Fibroblast of pulmonary artery (primary cell): ENCODE measurements around the gene FXYD1.

Experiments
- DNase-seq: peaks from one replicate; pipeline ENCODE4 v3.0.0-alpha.2; 2010; ENCODE audit warnings: low read depth
- H3K4me3 ChIP-seq: replicated peaks from 2 replicates; pipeline ENCODE4 v1.5.1; 2011; ENCODE audit warnings: low read depth, mild to moderate bottlenecking, control low read depth, low read length, moderate library complexity
- CTCF ChIP-seq: IDR thresholded peaks from 2 replicates; pipeline ENCODE4 v1.5.1; 2011; ENCODE audit warnings: mild to moderate bottlenecking, control low read depth, low read length, inconsistent platforms; ENCODE audit errors: missing control alignments

The FXYD1 gene

GRCh38 chr19:35120492-35120891 is 18.1 kb upstream of the FXYD1 start:
- TF ChIP-seq CTCF, result no peak
- H3K4me3 ChIP-seq, result no peak overlapping the region
- peak; percentile 23 for DNase-seq

- no peak overlapping the region for H3K4me3 ChIP-seq
- no peak for DNase-seq
- TF ChIP-seq CTCF, result no peak
Observed at GRCh38 chr19:35120898-35121297, 17.7 kb upstream of the FXYD1 start.

DNA sequence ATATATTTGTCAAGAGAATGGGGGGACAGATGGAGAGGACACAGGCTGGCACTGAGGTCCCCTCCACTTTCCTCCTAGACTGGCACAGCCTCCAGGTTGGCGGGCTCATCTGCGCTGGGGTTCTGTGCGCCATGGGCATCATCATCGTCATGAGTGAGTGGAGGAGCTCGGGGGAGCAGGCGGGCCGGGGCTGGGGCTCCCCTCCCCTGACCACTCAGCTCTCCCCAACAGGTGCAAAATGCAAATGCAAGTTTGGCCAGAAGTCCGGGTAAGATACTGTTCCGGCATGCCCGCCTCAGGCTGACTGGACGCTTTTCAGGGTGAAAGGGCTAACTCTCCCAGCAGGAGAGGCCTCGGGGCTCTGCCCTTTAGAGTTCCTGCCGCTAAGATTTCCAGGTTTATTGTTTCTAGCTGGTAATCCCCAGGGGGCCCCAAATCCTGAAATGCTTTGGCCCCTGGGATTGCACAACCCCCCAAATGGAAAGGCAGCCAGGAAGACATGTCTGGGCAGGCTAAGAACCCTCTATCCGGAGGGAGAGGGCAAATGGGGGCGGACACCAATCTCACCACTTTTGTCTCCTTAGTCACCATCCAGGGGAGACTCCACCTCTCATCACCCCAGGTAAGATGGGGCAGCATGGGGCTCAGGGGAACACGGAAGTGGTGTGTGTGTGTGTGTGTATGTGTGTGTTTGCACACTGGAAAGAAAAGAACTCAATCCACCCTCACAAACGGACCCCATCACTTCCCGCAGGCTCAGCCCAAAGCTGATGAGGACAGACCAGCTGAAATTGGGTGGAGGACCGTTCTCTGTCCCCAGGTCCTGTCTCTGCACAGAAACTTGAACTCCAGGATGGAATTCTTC is 15.7 kb upstream of the FXYD1 start:
- TF ChIP-seq CTCF, result no peak
- DNase-seq, result no peak
- H3K4me3 ChIP-seq, result no peak overlapping the region

GRCh38 chr19:35123573-35123972 is 15.1 kb upstream of the FXYD1 start:
- no peak for TF ChIP-seq CTCF

DNA sequence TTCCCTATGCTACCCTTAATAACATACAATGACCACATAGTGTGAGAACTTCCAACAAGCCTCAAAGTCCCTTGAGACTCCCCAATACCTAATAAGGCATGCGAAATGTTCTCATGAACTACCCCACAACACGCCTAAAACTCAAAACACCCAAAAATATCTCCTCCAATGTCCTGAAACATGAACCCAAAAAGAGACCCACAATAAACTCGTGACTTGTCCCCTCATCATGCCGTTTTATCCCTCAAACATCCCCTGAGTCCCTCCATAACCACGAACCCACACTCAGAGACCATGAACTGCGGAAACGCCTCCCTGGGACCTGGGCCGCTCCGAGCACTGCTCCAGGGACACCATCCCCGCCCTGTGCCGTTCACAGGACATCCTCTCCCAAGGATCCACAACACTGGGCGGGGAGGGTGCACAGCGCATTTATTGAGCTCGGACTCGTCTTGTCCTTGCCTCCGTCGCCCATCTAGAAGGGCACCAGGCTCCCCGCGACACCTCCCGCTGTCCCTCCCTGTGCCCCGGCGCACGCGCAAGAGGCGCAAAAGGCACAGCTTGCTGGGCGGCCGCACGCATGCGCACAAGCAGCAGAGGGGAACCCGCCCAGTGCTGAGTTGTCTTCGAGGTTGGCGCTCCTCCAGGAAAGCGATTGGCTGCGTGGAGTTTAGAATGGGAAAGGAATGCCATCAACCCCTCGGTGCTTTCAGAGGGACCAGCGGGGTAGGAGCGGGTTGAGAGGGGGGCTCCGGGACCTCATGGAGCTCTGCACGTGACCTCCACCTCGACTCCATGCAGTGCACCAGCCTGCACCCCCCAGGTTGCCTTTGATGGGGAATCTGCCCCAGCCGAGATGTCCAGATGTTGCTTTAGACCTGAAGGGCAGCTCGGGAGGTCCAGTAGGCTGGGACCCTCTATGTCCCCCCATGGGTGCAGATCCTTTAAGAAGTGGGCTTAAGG is 14.2 kb upstream of the FXYD1 start:
- TF ChIP-seq CTCF, result no peak
- peak overlapping the region; percentile 73 for H3K4me3 ChIP-seq

More at GRCh38 chr19:35123573-35123972, 15.1 kb upstream of the FXYD1 start:
- peak overlapping the region; percentile 73 for H3K4me3 ChIP-seq
- no peak for DNase-seq

DNA sequence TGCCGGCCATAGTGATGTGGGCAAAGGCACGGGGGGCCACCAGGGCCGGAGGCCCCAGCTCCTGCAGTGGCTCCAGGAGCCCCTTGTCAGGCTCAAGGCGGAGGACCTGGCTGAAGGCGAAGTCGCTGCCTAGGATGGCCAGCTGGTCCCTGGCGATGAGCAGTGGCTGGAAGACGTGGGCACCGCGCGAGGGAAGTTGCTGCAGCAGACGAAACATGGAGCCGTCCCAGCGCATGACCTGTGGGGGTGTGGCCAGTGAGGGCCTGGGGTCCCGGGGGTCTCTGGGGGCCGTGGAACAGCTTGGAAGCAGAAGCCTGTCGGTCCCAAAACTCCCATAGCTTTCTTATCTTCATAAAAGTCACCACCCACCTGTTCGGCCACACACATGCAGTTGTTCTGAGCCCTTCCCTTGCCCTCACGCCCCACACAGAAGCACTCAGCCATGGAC is 13.3 kb upstream of the FXYD1 start:
- no peak for TF ChIP-seq CTCF
- no peak overlapping the region for H3K4me3 ChIP-seq
- no peak for DNase-seq

More for the DNA sequence above, 14.2 kb upstream of the FXYD1 start:
- peak; percentile 93 for DNase-seq
